Type B pancreatic cell (in vitro differentiated cells): Measurements from ENCODE around the gene LRP11. TPM values are rescaled to one million over a fixed set of nuclear protein-coding genes. Genes with fewer than 3 reads are reported as not detected.

ENCODE experiments used
- DNase-seq: peaks from one replicate; pipeline ENCODE4 v3.0.0; 2021; ENCODE audit warnings: mixed read lengths; ENCODE audit not compliant: unreplicated experiment; ENCODE audit errors: extremely low spot score
- H3K27ac Mint-ChIP-seq: 2 replicates; pipeline ENCODE4 v1.8.0; 2021; ENCODE audit warnings: mild to moderate bottlenecking, mixed read lengths
- H3K27me3 Mint-ChIP-seq: 2 replicates; pipeline ENCODE4 v1.8.0; 2021; ENCODE audit warnings: mixed read lengths
- H3K36me3 Mint-ChIP-seq: 2 replicates; pipeline ENCODE4 v1.8.0; 2021; ENCODE audit warnings: mixed read lengths
- H3K4me1 Mint-ChIP-seq: one replicate; pipeline ENCODE4 v1.8.0; 2021; ENCODE audit warnings: mixed read lengths; ENCODE audit not compliant: unreplicated experiment
- H3K4me3 Mint-ChIP-seq: 2 replicates; pipeline ENCODE4 v1.8.0; 2021; ENCODE audit warnings: mild to moderate bottlenecking, mixed read lengths
- H3K9me3 Mint-ChIP-seq: 2 replicates; pipeline ENCODE4 v1.8.0; 2021; ENCODE audit warnings: mixed read lengths
- total RNA-seq: library from RNA; stranded (reverse); gene quantifications from 2 replicates; pipeline ENCODE4 v1.2.1, GENCODE V29; 2021; ENCODE audit warnings: low replicate concordance
- TF ChIP-seq, protein P1 (sequence below): fragments of 200-600 bp; sonication (generic); conservative IDR thresholded peaks from 2 replicates; pipeline ENCODE4 v1.5.0; 2021; ENCODE audit warnings: antibody characterized with exemption, mild to moderate bottlenecking

Gene LRP11
- total RNA-seq, 1 donor from 2014 or later, result 56.6 TPM

DNA sequence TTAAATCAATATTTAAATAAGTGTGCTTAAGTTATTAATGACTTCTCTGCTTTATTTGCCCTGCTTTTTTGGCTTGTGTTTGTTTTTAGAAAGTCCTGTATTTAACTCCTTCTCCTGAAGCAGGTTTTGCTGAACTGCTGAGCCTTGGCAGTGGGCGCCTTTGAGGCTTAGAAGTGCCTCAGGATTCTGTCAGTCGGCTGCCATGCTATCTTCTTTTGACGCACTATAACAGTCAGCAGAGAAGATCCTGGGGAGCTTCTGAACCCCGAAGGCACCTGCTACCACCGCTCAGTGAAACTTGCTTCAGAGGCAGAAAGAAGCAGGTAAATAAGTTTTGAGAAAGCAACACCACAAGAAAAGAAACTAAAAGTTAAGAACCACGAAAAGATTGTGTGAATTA, 92.2 kb downstream of the LRP11 start:
- Mint-ChIP-seq H3K4me1 (no peaks in the 10 kb centered on the region), H3K27me3 (no peaks in the 10 kb centered on the region), H3K4me3 (no peak overlapping the region), H3K27ac (no peak overlapping the region), H3K36me3 (peaks cover 13% of the 10 kb centered on the region), H3K9me3 (no peaks in the 10 kb centered on the region)
- no peak for DNase-seq
- TF ChIP-seq, protein P1, sequence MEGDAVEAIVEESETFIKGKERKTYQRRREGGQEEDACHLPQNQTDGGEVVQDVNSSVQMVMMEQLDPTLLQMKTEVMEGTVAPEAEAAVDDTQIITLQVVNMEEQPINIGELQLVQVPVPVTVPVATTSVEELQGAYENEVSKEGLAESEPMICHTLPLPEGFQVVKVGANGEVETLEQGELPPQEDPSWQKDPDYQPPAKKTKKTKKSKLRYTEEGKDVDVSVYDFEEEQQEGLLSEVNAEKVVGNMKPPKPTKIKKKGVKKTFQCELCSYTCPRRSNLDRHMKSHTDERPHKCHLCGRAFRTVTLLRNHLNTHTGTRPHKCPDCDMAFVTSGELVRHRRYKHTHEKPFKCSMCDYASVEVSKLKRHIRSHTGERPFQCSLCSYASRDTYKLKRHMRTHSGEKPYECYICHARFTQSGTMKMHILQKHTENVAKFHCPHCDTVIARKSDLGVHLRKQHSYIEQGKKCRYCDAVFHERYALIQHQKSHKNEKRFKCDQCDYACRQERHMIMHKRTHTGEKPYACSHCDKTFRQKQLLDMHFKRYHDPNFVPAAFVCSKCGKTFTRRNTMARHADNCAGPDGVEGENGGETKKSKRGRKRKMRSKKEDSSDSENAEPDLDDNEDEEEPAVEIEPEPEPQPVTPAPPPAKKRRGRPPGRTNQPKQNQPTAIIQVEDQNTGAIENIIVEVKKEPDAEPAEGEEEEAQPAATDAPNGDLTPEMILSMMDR, result no peak

DNA sequence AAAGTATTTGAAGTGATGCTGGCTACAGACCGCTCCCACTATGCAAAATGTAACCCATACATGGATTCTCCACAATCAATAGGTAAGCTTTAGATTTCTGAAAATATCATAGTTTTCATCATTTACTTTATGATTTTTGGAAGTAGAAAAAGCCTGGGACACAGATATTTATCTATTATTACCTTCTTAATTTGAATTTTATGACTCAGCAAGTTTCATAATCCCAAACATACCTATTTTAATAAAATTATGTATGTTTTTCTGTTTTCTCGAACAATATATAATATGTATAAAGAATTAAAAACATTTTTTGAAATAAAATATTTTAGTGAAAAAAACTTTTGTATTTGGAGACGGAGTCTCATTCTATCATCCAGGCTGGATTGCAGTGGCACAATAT, 93.0 kb downstream of the LRP11 start:
- TF ChIP-seq, protein P1, result no peak

DNA sequence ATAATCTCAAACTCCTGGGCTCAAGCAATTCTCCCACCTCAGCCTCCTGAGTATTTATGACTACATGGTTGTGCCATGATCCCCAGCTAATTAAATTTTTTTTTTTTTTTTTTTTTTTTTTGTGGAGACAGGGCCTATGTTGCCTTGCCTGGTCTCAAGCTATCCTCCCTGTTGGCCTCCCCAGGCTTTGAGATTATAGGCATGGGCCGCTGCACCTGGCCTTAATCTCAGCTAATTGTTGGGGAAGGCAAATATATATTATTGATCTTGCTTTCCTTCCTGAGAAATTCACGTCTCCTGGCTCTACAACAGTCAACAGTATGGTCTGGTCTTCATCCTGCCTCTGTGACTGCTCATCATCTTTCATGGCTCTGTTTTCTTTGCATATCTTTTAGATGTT, 94.5 kb downstream of the LRP11 start:
- Mint-ChIP-seq H3K27me3 (no peaks in the 10 kb centered on the region), H3K27ac (no peak overlapping the region), H3K4me3 (no peak overlapping the region), H3K4me1 (no peaks in the 10 kb centered on the region), H3K9me3 (peaks cover 5% of the 10 kb centered on the region), H3K36me3 (peaks cover 21% of the 10 kb centered on the region)
- TF ChIP-seq, protein P1, result no peak
- DNase-seq, result no peak

More for the DNA sequence above, 93.0 kb downstream of the LRP11 start:
- Mint-ChIP-seq H3K36me3 (peaks cover 19% of the 10 kb centered on the region), H3K4me1 (no peaks in the 10 kb centered on the region), H3K9me3 (peaks cover under 1% of the 10 kb centered on the region), H3K4me3 (no peak overlapping the region), H3K27ac (no peak overlapping the region), H3K27me3 (no peaks in the 10 kb centered on the region)
- DNase-seq, result no peak

Other genes with a start within 250 kb of the LRP11 start
- gene KATNA1, start 215.6 kb downstream of the LRP11 start, total RNA-seq, result 12.3 and 17.3 TPM in 2 replicates
- 31.0 and 33.3 TPM in 2 replicates for gene LATS1, start 146.3 kb downstream of the LRP11 start, total RNA-seq
- gene NUP43, start 117.8 kb downstream of the LRP11 start, total RNA-seq, result 35.3 and 55.8 TPM in 2 replicates
- gene PCMT1, start 114.6 kb downstream of the LRP11 start, total RNA-seq, result 61.2 and 65.6 TPM in 2 replicates
- gene RAET1E, start 33.8 kb upstream of the LRP11 start, total RNA-seq, result 1.2 TPM in 1 of 2 replicates, not detected in the other
- gene RAET1G, start 58.8 kb upstream of the LRP11 start, total RNA-seq, result 0.53 and 2.1 TPM in 2 replicates
- 1.4 TPM in 1 of 2 replicates, not detected in the other for gene ULBP2, start 77.7 kb upstream of the LRP11 start, total RNA-seq
- 0.48 and 8.2 TPM in 2 replicates for gene ULBP1, start 99.6 kb upstream of the LRP11 start, total RNA-seq
- gene RAET1L, start 161.2 kb upstream of the LRP11 start, total RNA-seq, result not detected in 2 replicates
- 4.4 and 12.4 TPM in 2 replicates for gene ULBP3, start 204.8 kb upstream of the LRP11 start, total RNA-seq